ENCODE data around the gene RELA. TPM values are rescaled to one million over a fixed set of nuclear protein-coding genes. Genes with fewer than 3 reads are reported as not detected.

RELA gene
- total and polyA plus RNA-seq, 10 of the 15 experiments (the other 5 are each of a cell fraction or from before 2014, with no cell fraction given) = 5.1 to 56.4 (median 34.2) TPM

- Histone ChIP-seq H3K4me1 (ENCODE audit: control insufficient read depth, insufficient read depth, low read length) (no peaks in the 10 kb centered on the region), H3K27me3 (replicated peaks in 1 of 2; ENCODE audit: control insufficient read depth in 2 of 2, insufficient read depth in 2 of 2, low read length in 1 of 2) (no peaks in the 10 kb centered on the region), H3K9ac (ENCODE audit: control insufficient read depth, insufficient read depth, low read length) (no peak overlapping the region), H3K27ac (ENCODE audit: control insufficient read depth, insufficient read depth) (no peak overlapping the region), H3K36me3 (ENCODE audit: control insufficient read depth in 2 of 2, insufficient read depth in 2 of 2, low read length in 1 of 2) (no peaks in the 10 kb centered on the region), H2AFZ (ENCODE audit: control insufficient read depth, low read depth, low read length) (no peak overlapping the region), H3K4me2 (ENCODE audit: control insufficient read depth, insufficient read depth) (no peak overlapping the region), H3K4me3 (no peak overlapping the region), H3K9me3 (replicated peaks; ENCODE audit: control insufficient read depth, insufficient read depth, low read length) (no peaks in the 10 kb centered on the region), H3K79me2 (ENCODE audit: control insufficient read depth, insufficient read depth, low read length) (no peaks in the 10 kb centered on the region), H4K20me1 (ENCODE audit: control insufficient read depth, insufficient read depth) (no peaks in the 10 kb centered on the region)
- FAIRE-seq = no peak
- no TSS peak for BruUV-seq (replicated peaks)
- intact Hi-C loops (cut with micrococcal nuclease; ENCODE audit: unreplicated experiment) = no loop called here
- RAD21 ChIA-PET (ENCODE audit: unreplicated experiment) = no interaction called here
- SMC1A ChIA-PET (ENCODE audit: uncharacterized antibody, unreplicated experiment) = no interaction called here
- CTCF ChIA-PET = no interaction called here
- no peak for ATAC-seq
- in situ Hi-C loops (cut with MboI) = no loop called here
- POLR2A ChIA-PET = interaction anchor here (0.7 kb wide), 1 partner anchor 93 kb away, joined by 6 read pairs; no protein-coding TSS in a partner anchor
- TF ChIP-seq FOXM1 (IDR thresholded peaks at IDR 0.05; ENCODE audit: low read depth, low read length) (no peak), ESRRA (IDR thresholded peaks at IDR 0.05; ENCODE audit: low read length) (no peak), PAX5 (IDR thresholded peaks at IDR 0.05; ENCODE audit: borderline replicate concordance, low read depth, low read length) (no peak), IRF5 (IDR thresholded peaks at IDR 0.05; ENCODE audit: borderline replicate concordance) (no peak), RELB (IDR thresholded peaks at IDR 0.05; ENCODE audit: low read depth) (no peak)
- TF ChIP-seq, protein P1, sequence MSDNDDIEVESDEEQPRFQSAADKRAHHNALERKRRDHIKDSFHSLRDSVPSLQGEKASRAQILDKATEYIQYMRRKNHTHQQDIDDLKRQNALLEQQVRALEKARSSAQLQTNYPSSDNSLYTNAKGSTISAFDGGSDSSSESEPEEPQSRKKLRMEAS (IDR thresholded peaks at IDR 0.05; ENCODE audit: low read depth, low read length) = no peak
- TF ChIP-seq, protein P2, sequence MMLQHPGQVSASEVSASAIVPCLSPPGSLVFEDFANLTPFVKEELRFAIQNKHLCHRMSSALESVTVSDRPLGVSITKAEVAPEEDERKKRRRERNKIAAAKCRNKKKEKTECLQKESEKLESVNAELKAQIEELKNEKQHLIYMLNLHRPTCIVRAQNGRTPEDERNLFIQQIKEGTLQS (IDR thresholded peaks at IDR 0.05; ENCODE audit: borderline replicate concordance, extremely low read depth, low read depth, low read length) = no peak
- WGBS (ENCODE audit: insufficient coverage, insufficient replicate concordance, low lambda C conversion rate, missing lambda C conversion rate) = 10% methylated on average over 5 of the region's 5 CpGs
- DNase-seq (ENCODE audit: low read depth, low spot score) = no peak
Observed at GRCh38 chr11:65696802-65697552, 34.3 kb upstream of the RELA start.
